Smooth muscle cell of the pulmonary artery (primary cell): ENCODE data around the gene GRN. TPM values are rescaled to one million over a fixed set of nuclear protein-coding genes. Genes with fewer than 3 reads are reported as not detected.

Experiments used
- total RNA-seq: library from RNA; depleted of rRNA; stranded (reverse); fragments of >200 nt; gene quantifications from 2 replicates; pipeline ENCODE4 v1.2.3, GENCODE V29; 2014

GRN gene
- total RNA-seq: 556 and 750 TPM in 2 replicates

DNA sequence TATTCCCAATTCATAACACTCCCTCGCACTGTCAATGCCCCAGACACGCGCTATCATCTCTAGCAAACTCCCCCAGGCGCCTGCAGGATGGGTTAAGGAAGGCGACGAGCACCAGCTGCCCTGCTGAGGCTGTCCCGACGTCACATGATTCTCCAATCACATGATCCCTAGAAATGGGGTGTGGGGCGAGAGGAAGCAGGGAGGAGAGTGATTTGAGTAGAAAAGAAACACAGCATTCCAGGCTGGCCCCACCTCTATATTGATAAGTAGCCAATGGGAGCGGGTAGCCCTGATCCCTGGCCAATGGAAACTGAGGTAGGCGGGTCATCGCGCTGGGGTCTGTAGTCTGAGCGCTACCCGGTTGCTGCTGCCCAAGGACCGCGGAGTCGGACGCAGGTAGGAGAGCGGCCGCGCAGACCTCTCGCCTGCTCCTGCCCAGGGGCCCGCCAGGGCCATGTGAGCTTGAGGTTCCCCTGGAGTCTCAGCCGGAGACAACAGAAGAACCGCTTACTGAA lies at the start of gene GRN:
Gene GRN (plus strand): TSS at position 364 of the 515 bp plus-strand sequence. CDS start 3,863 bp downstream, outside the sequence.

DNA sequence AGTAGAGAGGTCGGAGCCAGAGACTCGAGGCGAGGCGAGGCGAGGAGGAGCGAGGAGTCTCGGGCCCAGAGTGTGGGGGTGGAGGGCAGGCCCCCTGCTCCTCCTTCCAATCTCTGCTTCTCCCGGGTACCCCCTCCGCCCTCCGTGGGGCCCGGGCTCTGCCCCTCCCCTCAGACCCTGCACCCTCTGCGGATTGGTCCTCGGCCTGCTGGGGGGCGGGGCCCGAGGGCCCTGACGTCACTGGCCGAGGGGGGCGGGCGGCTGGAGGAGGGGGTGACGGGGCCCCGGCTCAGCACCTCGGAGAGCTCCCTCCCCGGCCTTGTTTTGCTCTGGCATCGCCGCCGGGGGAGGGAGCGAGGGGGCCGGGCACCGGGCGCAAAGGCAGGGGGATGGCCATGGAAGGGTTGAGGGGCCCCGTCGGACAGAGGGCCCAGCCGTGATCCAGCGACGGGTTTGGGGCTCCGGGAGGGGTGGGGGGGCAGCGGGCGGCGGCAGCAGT lies 36.7 kb upstream of the GRN start, which contains the start of gene RUNDC3A:
Gene RUNDC3A (plus strand): TSS at position 282 of the 499 bp plus-strand sequence. CDS start 232 bp downstream, outside the sequence.

DNA sequence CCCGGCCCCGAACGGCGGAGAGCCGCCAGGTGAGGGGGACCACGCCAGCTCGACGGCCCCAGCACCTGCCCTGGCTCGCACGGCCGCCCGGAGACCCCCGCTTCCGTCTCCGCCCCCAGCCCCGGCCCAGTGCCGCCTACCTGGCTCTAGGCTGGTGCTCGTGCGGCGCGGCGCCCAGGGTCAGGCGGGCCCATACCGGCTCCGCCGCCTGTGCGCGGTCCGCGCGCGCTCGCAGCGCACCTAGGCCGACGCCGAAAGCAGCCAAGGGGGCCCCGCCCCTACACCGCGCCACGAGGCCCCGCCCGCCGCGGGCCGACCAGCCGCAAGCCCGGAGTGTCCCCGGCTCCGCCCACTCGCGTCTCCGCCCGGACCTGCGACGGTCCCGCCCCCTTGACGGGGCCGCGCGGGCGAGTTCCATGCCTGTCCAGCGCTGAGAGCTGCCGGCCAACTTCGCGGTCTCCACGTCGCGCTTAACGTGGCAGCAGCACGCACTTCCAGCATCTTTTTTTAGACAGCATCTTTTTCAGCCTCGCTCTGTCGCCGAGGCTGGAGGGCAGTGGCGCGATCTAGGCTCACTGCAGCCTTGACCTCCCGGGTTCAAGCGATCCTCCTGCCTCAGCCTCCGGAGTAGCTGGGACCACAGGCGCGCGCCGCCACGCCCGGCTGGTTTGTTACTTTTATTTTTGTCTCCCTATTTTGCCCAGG lies 20.4 kb upstream of the GRN start, which contains the start of gene SLC25A39:
Gene SLC25A39 (minus strand): TSS at position 253 of the 705 bp plus-strand sequence. CDS start 1,261 bp downstream, outside the sequence.

DNA sequence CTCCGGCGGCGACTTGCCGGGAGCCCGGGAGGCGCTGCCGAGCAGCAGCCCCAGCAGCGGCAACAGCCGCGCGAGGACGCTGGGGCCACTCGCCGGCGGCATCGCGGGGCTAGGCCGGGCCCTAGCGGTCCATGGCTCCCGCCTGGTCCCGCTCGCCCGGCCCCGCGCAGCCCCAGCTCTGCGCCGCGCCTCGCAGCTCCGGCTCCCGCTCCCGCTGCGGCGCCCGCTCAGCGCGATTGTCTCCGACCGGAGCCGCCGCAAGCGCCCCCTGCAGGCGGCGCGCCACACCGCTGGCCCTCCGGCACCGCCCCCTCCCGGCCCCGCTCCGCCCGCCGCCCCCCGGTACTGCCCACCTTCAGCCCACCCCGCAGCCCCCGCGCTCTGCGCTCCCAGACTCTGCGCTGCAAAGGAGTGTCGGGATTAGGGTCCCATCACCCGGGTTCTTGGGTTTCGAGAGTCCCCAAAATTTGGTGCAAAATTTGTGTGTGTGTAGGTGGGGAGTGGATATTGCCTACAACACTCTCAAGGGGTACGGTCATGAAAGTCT lies 18.6 kb downstream of the GRN start, which contains the start of gene FAM171A2:
Gene FAM171A2 (minus strand): TSS at position 241 of the 547 bp plus-strand sequence. CDS start 139 bp downstream, at position 102.

DNA sequence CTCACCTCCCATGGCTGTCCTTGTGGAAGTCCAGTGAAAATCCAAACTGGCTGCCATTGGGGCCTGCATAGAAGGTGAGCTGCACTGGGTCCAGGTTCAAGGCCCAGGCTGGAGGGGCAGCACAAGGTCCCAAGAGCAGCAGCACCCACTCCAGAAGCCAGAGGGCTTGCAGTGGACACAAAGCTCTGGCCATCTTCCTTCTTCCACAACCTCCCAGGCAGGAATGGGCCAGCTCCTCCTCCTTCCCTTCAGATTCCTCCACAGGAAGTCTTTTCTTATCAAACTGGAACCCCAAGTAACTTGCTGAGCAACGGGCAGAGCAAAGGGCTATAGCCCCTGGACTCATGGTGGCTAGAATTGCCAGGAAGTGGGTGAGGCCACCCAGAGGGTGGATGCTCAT lies 44.2 kb downstream of the GRN start, which contains the start of gene ITGA2B:
Gene ITGA2B (minus strand): TSS at position 369 of the 400 bp plus-strand sequence. CDS start 176 bp downstream, at position 193.

Other genes with a start within 250 kb of the GRN start
- gene HDAC5, start 221.7 kb upstream of the GRN start, total RNA-seq: 59.1 and 95.5 TPM in 2 replicates
- gene HROB, start 203.4 kb upstream of the GRN start, total RNA-seq: 0.85 and 0.99 TPM in 2 replicates
- gene ASB16, start 174.6 kb upstream of the GRN start, total RNA-seq: 0.33 and 0.40 TPM in 2 replicates
- 35.6 and 38.0 TPM in 2 replicates for gene TMUB2, start 158.3 kb upstream of the GRN start, total RNA-seq
- 49.3 and 50.2 TPM in 2 replicates for gene ATXN7L3, start 145.4 kb upstream of the GRN start, total RNA-seq
- 37.5 and 41.2 TPM in 2 replicates for gene UBTF, start 125.6 kb upstream of the GRN start, total RNA-seq
- not detected in 2 replicates for gene SLC4A1, start 77.2 kb upstream of the GRN start, total RNA-seq
- 0.13 and 0.20 TPM in 2 replicates for gene RUNDC3A, start 36.7 kb upstream of the GRN start, total RNA-seq
- 64.0 and 102 TPM in 2 replicates for gene SLC25A39, start 20.5 kb upstream of the GRN start, total RNA-seq
- 4.5 and 5.7 TPM in 2 replicates for gene FAM171A2, start 18.6 kb downstream of the GRN start, total RNA-seq
- gene ITGA2B, start 44.3 kb downstream of the GRN start, total RNA-seq: 0.30 and 0.46 TPM in 2 replicates
- gene GPATCH8, start 158.1 kb downstream of the GRN start, total RNA-seq: 16.8 and 19.3 TPM in 2 replicates
- 27.6 and 32.5 TPM in 2 replicates for gene FZD2, start 212.2 kb downstream of the GRN start, total RNA-seq